OCI-LY7 (cell line): ENCODE results near the gene AGBL4. TPM values are rescaled to one million over a fixed set of nuclear protein-coding genes. Genes with fewer than 3 reads are reported as not detected.

Experiments
- BruUV-seq: library from RNA; stranded (reverse); fragments of 400-500 nt; replicated peaks from 2 replicates; lab custom pipeline; 2021; lab: Mats Ljungman, UMichigan
- CTCF ChIA-PET: fragments of 300-600 bp; sonication (Branson Sonifier 250); formaldehyde crosslinking; loops from one replicate; lab custom pipeline; 2022; ENCODE audit warnings: antibody characterized with exemption; ENCODE audit not compliant: unreplicated experiment; lab: Charles Lee
- POLR2A ChIA-PET: fragments of 300-600 bp; sonication (Branson Sonifier 250); formaldehyde crosslinking; loops from one replicate; lab custom pipeline; 2022; ENCODE audit warnings: antibody characterized with exemption; lab: Charles Lee
- DNase-seq: peaks from one replicate; pipeline ENCODE4 v3.0.0-alpha.2; 2015; ENCODE audit warnings: low spot score
- H2AFZ ChIP-seq: fragments of 200-600 bp; sonication (generic), shearing (Covaris generic); 2 replicates; pipeline ENCODE4 v1.6.1; 2014; ENCODE audit warnings: mild to moderate bottlenecking, antibody characterized with exemption, low read length, moderate library complexity
- H3K27ac ChIP-seq: fragments of 200-600 bp; sonication (generic); 2 replicates; pipeline ENCODE4 v1.5.1; 2014; ENCODE audit warnings: mixed run types, low read depth, mild to moderate bottlenecking, moderate library complexity, low read length, inconsistent platforms; ENCODE audit not compliant: poor library complexity, severe bottlenecking
- H3K36me3 ChIP-seq: fragments of 200-600 bp; sonication (generic); 2 replicates; pipeline ENCODE4 v1.6.1; 2014; ENCODE audit warnings: mild to moderate bottlenecking, antibody characterized with exemption, low read length, moderate library complexity, mixed read lengths; ENCODE audit not compliant: insufficient read depth
- H3K4me1 ChIP-seq: fragments of 200-600 bp; sonication (generic); 2 replicates; pipeline ENCODE4 v1.5.1; 2014; ENCODE audit warnings: mild to moderate bottlenecking, low read length; ENCODE audit not compliant: insufficient read depth, poor library complexity, severe bottlenecking
- H3K4me2 ChIP-seq: fragments of 200-600 bp; sonication (generic); 2 replicates; pipeline ENCODE4 v1.6.1; 2014; ENCODE audit warnings: mild to moderate bottlenecking, low read length
- H3K4me3 ChIP-seq: fragments of 200-600 bp; sonication (generic); 2 replicates; pipeline ENCODE4 v1.5.1; 2014; ENCODE audit warnings: mild to moderate bottlenecking, low read depth, low read length; ENCODE audit not compliant: poor library complexity, severe bottlenecking
- H3K79me2 ChIP-seq: fragments of 200-600 bp; sonication (generic); 2 replicates; pipeline ENCODE4 v1.6.1; 2016; ENCODE audit warnings: low read depth, mild to moderate bottlenecking, low read length, moderate library complexity, mixed read lengths; ENCODE audit not compliant: insufficient read depth
- H3K9me2 ChIP-seq: fragments of 200-600 bp; sonication (generic); 2 replicates; pipeline ENCODE4 v1.6.1; 2016; ENCODE audit warnings: mild to moderate bottlenecking, low read length, mixed read lengths; ENCODE audit not compliant: insufficient read depth
- H3K9me3 ChIP-seq: fragments of 200-600 bp; sonication (generic); 2 replicates; pipeline ENCODE4 v1.6.1; 2014; ENCODE audit warnings: mild to moderate bottlenecking, mixed run types, low read length, mixed read lengths
- H4K20me1 ChIP-seq: fragments of 200-600 bp; sonication (generic); 2 replicates; pipeline ENCODE4 v1.6.1; 2014; ENCODE audit warnings: mild to moderate bottlenecking, antibody characterized with exemption, low read length, moderate library complexity, mixed read lengths; ENCODE audit not compliant: insufficient read depth
- EZH2phosphoT487 ChIP-seq: fragments of 200-600 bp; sonication (generic); IDR thresholded peaks from 2 replicates; pipeline ENCODE4 v1.6.1; 2018; ENCODE audit warnings: low read depth, borderline replicate concordance, mild to moderate bottlenecking, mixed run types, antibody characterized with exemption, low read length, moderate library complexity, mixed read lengths
- intact Hi-C: fragments of 100-400 bp; cut with micrococcal nuclease; formaldehyde crosslinking; loops from one replicate; pipeline ENCODE4 v1.10.0; 2022; ENCODE audit not compliant: unreplicated experiment
- total RNA-seq, 2 experiments: library from RNA; depleted of rRNA in 1 of 2; stranded (reverse); fragments of >200 nt in 1 of 2; shearing (Covaris generic) in 1 of 2; gene quantifications; 2 replicates each; pipeline ENCODE4 v1.2.3, GENCODE V29; 2014 to 2022
- TF ChIP-seq, protein P1 (sequence below): fragments of 200-600 bp; sonication (generic); conservative IDR thresholded peaks from 2 replicates; pipeline ENCODE4 v1.5.1; 2014; ENCODE audit warnings: mild to moderate bottlenecking, antibody characterized with exemption, low read length, moderate library complexity, mixed read lengths

AGBL4 gene
- total RNA-seq, 2 experiments from 2014 or later: not detected

DNA sequence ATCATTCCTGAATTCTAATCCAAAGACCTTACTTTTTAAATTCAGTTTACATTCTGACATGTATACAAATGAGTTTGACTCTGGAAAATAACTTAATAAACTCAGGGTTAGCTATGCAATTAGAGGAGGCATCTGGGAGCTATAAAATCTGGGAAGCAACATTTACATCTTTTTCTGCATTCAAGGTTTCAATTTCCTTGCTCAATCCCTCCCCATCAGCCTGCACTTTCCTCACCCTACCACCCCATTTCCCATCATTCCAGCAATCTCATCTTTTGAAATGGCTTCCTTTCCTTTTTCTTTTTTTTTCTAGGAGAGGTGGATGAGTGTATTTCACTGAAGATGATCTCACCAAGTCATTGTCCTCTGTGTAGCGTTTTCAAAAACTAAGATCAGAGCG lies 1181.8 kb downstream of the AGBL4 start:
- no peak overlapping the region for H3K4me3 ChIP-seq
- H3K4me2 ChIP-seq: no peak overlapping the region
- no peaks in the 10 kb centered on the region for H3K79me2 ChIP-seq
- H3K9me3 ChIP-seq: no peaks in the 10 kb centered on the region
- no peak overlapping the region for H2AFZ ChIP-seq
- no peak for DNase-seq
- no peaks in the 10 kb centered on the region for H3K9me2 ChIP-seq
- H4K20me1 ChIP-seq: 0 out of 2 replicates have a peak, but pooled peaks cover 5% of the 10 kb centered on the region
- intact Hi-C loops: no loop called here
- ChIA-PET POLR2A (no interaction called here), CTCF (no interaction called here)
- no peaks in the 10 kb centered on the region for H3K36me3 ChIP-seq
- no peak overlapping the region for H3K27ac ChIP-seq
- H3K4me1 ChIP-seq: no peaks in the 10 kb centered on the region
- TF ChIP-seq EZH2phosphoT487: no peak
- TF ChIP-seq, protein P1, sequence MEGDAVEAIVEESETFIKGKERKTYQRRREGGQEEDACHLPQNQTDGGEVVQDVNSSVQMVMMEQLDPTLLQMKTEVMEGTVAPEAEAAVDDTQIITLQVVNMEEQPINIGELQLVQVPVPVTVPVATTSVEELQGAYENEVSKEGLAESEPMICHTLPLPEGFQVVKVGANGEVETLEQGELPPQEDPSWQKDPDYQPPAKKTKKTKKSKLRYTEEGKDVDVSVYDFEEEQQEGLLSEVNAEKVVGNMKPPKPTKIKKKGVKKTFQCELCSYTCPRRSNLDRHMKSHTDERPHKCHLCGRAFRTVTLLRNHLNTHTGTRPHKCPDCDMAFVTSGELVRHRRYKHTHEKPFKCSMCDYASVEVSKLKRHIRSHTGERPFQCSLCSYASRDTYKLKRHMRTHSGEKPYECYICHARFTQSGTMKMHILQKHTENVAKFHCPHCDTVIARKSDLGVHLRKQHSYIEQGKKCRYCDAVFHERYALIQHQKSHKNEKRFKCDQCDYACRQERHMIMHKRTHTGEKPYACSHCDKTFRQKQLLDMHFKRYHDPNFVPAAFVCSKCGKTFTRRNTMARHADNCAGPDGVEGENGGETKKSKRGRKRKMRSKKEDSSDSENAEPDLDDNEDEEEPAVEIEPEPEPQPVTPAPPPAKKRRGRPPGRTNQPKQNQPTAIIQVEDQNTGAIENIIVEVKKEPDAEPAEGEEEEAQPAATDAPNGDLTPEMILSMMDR: no peak
- no TSS peak for BruUV-seq

DNA sequence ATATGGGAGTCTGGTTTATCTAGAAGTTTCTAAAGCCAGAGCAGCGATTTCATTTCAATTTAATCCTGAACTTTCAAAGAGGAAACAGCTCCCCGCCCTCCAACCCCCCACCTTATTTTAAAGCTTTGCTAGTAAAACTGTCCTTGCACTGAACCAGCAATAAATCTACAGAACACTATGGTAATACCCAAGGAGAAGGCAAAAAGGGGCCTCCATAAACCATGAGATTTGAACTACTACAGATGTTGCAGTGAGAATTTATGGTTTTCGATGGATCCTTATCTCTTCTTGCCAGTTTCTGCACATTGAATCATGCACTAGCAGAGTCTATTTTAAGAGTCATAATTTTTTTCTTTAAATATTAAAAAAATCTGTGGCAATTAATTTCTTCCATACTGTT lies 1182.3 kb downstream of the AGBL4 start:
- Histone ChIP-seq H3K9me3 (no peaks in the 10 kb centered on the region), H3K27ac (no peak overlapping the region), H2AFZ (no peak overlapping the region), H3K4me1 (no peaks in the 10 kb centered on the region), H3K36me3 (no peaks in the 10 kb centered on the region), H3K4me3 (no peak overlapping the region), H3K4me2 (no peak overlapping the region), H3K9me2 (no peaks in the 10 kb centered on the region), H4K20me1 (0 out of 2 replicates have a peak, but pooled peaks cover 5% of the 10 kb centered on the region), H3K79me2 (no peaks in the 10 kb centered on the region)
- intact Hi-C loops: no loop called here
- no peak for DNase-seq
- POLR2A ChIA-PET: no interaction called here
- TF ChIP-seq EZH2phosphoT487: no peak
- TF ChIP-seq, protein P1: no peak
- CTCF ChIA-PET: no interaction called here
- BruUV-seq: no TSS peak

DNA sequence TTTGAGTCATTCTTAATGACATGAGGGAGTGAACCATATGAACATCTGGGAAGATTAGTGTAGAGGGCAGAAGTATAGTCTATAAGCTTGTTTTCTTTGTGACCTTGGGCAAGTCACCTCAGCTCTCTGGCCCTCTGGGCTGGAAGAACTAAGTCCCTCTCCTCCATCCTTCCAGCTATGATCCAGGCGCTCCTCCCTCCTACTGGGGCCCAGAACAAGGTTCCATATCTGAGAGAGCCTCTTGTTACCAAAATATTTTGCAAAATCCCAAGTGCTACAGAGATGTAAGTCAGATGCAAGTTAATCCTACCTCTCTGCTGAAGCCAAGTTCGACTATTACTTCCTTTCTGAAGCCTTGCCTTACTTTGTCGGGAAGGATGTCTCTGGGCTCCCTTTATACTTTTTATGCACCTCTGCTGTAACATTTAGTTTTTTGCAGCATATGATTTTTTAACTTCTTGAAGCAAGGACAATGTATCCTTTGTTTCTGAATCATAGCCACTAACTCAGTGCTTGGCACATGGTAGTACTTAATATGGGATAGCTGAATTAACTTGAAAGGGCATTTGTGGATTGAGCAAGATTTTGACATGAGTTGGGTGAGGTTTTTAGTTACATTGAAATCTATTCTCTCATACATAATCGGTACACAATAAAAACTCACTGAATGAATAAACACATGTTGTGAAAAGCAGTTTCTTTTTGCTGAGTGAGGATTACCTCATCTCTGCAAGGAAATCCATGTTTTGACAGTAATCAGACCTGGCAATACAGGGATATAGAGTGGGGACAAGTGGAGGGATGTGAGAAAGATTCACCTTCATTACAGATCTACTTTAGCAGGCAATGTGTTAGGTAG lies 1192.4 kb downstream of the AGBL4 start:
- intact Hi-C loops: no loop called here
- ChIA-PET POLR2A (interaction anchor here (0.9 kb wide), 1 partner anchor 9 kb away, joined by 4 read pairs; no protein-coding TSS in a partner anchor), CTCF (no interaction called here)
- TF ChIP-seq EZH2phosphoT487: no peak
- TF ChIP-seq, protein P1: no peak
- H3K4me3 ChIP-seq: no peak overlapping the region
- no peak overlapping the region for H3K27ac ChIP-seq
- H4K20me1 ChIP-seq: no peaks in the 10 kb centered on the region
- no peak overlapping the region for H3K4me2 ChIP-seq
- H3K79me2 ChIP-seq: no peaks in the 10 kb centered on the region
- no peaks in the 10 kb centered on the region for H3K9me2 ChIP-seq
- H3K9me3 ChIP-seq: no peaks in the 10 kb centered on the region
- no TSS peak for BruUV-seq
- no peaks in the 10 kb centered on the region for H3K36me3 ChIP-seq
- no peaks in the 10 kb centered on the region for H3K4me1 ChIP-seq
- H2AFZ ChIP-seq: no peak overlapping the region
- no peak for DNase-seq
